A172 (cell line): Measurements from ENCODE around the gene CEP78. TPM values are rescaled to one million over a fixed set of nuclear protein-coding genes. Genes with fewer than 3 reads are reported as not detected.
A peak's percentile ranks its signal among the peaks of the same experiment; 100 is the strongest.

Source experiments
- DNase-seq: peaks from one replicate; pipeline ENCODE4 v3.0.0-alpha.2; 2015; ENCODE audit warnings: low spot score
- total RNA-seq: library from RNA; depleted of rRNA; stranded (reverse); fragments of >200 nt; shearing (Covaris generic); gene quantifications from 2 replicates; pipeline ENCODE4 v1.2.3, GENCODE V29; 2014

CEP78 gene
- total RNA-seq, 1 experiment from 2014 or later = 63.7 TPM

GRCh38 chr9:78288214-78288892, 52.5 kb downstream of the CEP78 start:
- DNase-seq = no peak

GRCh38 chr9:78289474-78289873, 53.6 kb downstream of the CEP78 start:
- no peak for DNase-seq

GRCh38 chr9:78291240-78291925, 55.5 kb downstream of the CEP78 start:
- DNase-seq = no peak

- no peak for DNase-seq
Observed at GRCh38 chr9:78292026-78292425, 56.2 kb downstream of the CEP78 start.

GRCh38 chr9:78292716-78293497, 57.0 kb downstream of the CEP78 start:
- DNase-seq = no peak

- no peak for DNase-seq
Observed at GRCh38 chr9:78294290-78295176, 58.7 kb downstream of the CEP78 start.

- DNase-seq = no peak
Observed at GRCh38 chr9:78295177-78295575, 59.3 kb downstream of the CEP78 start.

- DNase-seq = no peak
Observed at GRCh38 chr9:78295731-78296130, 59.9 kb downstream of the CEP78 start.

- peak; percentile 47 for DNase-seq
Observed at GRCh38 chr9:78296201-78296892, 60.5 kb downstream of the CEP78 start.

GRCh38 chr9:78296893-78297671, 61.2 kb downstream of the CEP78 start, which contains the start of gene PSAT1:
TSS of gene PSAT1 (plus strand) at chr9:78297125. CDS start at chr9:78297211, 86 bp downstream.
- DNase-seq = peak; percentile 96

GRCh38 chr9:78297672-78297961, 61.7 kb downstream of the CEP78 start:
- DNase-seq = peak; percentile 45

- DNase-seq = no peak
Observed at GRCh38 chr9:78298046-78298765, 62.3 kb downstream of the CEP78 start.

- DNase-seq = no peak
Observed at GRCh38 chr9:78300209-78300608, 64.3 kb downstream of the CEP78 start.

- DNase-seq = no peak
Observed at GRCh38 chr9:78301466-78301865, 65.6 kb downstream of the CEP78 start.

- DNase-seq = no peak
Observed at GRCh38 chr9:78303377-78304062, 67.6 kb downstream of the CEP78 start.

- DNase-seq = no peak
Observed at GRCh38 chr9:78304357-78304756, 68.5 kb downstream of the CEP78 start.

- DNase-seq = no peak
Observed at GRCh38 chr9:78306222-78307076, 70.6 kb downstream of the CEP78 start.

GRCh38 chr9:78307360-78307759, 71.5 kb downstream of the CEP78 start:
- no peak for DNase-seq
